H1 (cell line): Measurements from ENCODE around the gene GPRIN3. TPM values are rescaled to one million over a fixed set of nuclear protein-coding genes. Genes with fewer than 3 reads are reported as not detected.
A peak's percentile ranks its signal among the peaks of the same experiment; 100 is the strongest.

Experiments
- CTCF ChIP-seq, 3 experiments: IDR thresholded peaks; 1 replicate in 2 of 3; 2 replicates in 1 of 3; pipeline versions ENCODE4 v1.5.1 to v1.6.1; 2011; ENCODE audit warnings: low read length in 3 of 3, mild to moderate bottlenecking in 3 of 3, inconsistent platforms in 2 of 3, low read depth in 1 of 3, moderate library complexity in 1 of 3; ENCODE audit not compliant: insufficient read depth in 1 of 3; ENCODE audit errors: control extremely low read depth in 1 of 3
- EGR1 ChIP-seq: IDR thresholded peaks from 2 replicates; pipeline ENCODE4 v1.6.1; 2011; ENCODE audit warnings: low read depth, low read length, borderline replicate concordance
- polyA plus RNA-seq, 7 experiments: library from polyadenylated mRNA; depleted of rRNA in 3 of 7; stranded (reverse) in 5 of 7; unstranded in 2 of 7; fragments of >200 nt in 5 of 7; fragments of 200-250 nt in 2 of 7; gene quantifications; 1 replicate in 5 of 7; 2 replicates in 1 of 7; 4 replicates in 1 of 7; pipeline versions ENCODE4 v1.2.1 to v1.2.3, GENCODE V29; 2011 to 2013; ENCODE audit warnings: missing spikeins in 2 of 7, mixed read lengths in 2 of 7
- total RNA-seq: library from RNA; stranded (reverse); fragmentation: NEBNext Ultra II Directional; extraction: Animal tissue kit (Norgen Biotek cat#: 25700); gene quantifications from 2 replicates; pipeline ENCODE4 v1.2.1, GENCODE V29; 2021

Gene GPRIN3
- total and polyA plus RNA-seq, 2 of the 8 experiments (the other 6 are each of a cell fraction or from before 2014, with no cell fraction given), result 0.17 to 1.4 TPM

DNA sequence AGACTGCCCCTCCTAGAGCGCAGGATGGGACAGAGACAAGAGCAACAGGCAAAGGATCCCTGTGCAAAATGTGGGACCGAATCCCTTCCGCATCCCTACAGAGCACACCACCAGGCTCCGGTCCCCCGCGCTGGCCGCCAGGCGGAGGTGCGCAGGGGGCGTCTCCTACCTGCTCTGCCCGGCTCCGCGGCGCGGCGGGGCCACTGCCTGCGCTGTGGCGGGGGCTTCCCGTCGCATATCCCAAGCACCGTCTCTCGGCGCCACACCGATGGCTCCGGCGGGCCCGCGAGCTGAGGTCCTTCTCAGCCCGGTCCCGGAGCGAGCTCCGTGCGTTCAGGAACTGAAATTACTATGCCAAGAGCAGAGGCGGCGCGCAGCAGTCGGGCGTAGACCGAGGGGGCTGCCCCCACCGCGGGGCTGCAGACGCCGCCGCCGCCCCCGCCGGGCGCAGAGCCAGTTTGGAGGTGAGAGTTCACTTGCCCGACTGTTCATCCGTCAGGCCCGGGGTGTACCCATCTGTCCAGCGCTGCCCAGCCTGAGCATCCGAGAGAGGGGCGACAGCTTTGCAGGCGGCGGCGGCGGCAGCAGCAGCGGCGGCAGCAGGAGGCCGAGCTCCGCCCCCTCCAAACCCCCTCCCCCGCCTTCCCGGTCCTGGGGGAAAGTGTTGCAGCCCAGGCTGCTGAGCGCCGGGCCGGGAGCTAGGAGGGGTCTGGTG, at the start of gene GPRIN3 (continued):
- no peak for TF ChIP-seq CTCF (IDR thresholded peaks at IDR 0.05; ENCODE audit: control extremely low read depth in 1 of 3, insufficient read depth in 1 of 3, low read depth in 1 of 3, low read length in 3 of 3)
- 0 out of 2 replicates have a peak, but pooled peaks have one; percentile 16 for TF ChIP-seq EGR1
